GM21737 (cell line): ENCODE data around the gene MRNIP.
"Not testable (repeated sequence)": the region's sequence is repeated elsewhere in the genome, so short reads cannot be mapped to it uniquely, and the experiment has no call there.

Source experiments
- ATAC-seq: cut with Tn5 transposase; IDR thresholded peaks from one replicate; pipeline ENCODE4 v1.9.1; 2021; ENCODE audit warnings: mild to moderate bottlenecking, moderate library complexity; ENCODE audit not compliant: unreplicated experiment

Gene MRNIP

DNA sequence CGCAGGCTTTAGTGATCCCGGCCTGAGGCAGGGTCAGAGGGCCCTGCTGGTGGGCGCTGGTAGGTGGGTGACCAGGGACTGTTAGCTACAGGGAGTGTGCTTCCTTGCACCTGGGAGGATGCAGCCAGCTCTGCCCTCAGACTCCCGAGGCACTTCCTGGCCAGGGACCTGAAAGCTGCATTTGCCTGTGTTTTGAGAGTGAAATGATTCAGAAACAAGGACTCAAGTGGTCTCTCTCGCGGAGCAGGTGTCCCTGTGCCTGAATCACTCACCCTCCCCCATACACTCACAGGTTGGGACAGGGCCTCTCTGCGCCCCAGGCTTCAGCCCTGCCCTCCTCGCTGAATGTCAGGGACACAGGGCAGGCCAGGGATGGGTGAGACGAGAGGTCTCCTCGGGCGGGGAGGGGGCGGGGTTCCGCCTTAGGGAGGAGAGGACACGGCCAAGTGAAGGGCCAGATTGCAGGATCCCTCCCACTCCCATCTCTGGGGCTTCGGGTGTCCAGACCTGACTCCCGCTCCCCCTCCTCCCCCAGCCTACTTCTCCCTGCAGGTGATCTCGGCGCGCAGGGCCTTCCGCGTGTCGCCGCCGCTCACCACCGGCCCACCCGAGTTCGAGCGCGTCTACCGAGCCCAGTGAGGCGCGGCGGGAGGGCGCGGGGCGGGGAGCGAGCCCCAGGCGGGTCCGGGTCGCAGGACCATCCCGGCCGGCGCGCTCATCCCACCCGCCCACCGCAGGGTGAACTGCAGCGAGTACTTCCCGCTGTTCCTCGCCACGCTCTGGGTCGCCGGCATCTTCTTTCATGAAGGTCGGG, 63.4 kb downstream of the MRNIP start:
- ATAC-seq, result no peak

DNA sequence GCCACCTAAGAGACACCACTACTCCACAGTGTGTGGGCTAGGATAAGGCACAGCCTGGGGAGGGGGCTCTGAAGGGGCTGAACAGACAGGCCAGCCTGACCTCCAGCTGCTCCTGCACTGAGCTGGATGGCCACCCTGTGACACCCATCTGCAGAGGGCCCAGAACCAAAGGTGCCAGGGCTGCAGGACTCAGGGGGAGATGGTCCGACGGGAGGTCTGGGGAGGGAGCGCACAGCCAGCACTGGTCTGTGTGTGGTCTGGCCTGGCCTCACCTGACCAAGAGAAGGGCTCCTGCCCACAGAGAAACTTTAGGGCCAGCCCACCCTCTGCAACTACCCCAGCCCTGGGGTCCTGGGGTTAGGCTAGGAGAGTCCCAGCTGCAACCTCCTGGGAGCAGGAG, 64.0 kb downstream of the MRNIP start:
- no peak for ATAC-seq

GRCh38 chr5:179794171-179794570, 64.4 kb downstream of the MRNIP start:
- ATAC-seq, result no peak

GRCh38 chr5:179793468-179794139, 65.0 kb downstream of the MRNIP start, which contains the start of gene LTC4S:
Gene LTC4S (plus strand): TSS chr5:179793986. CDS start chr5:179794081, 95 bp downstream.
- ATAC-seq, result no peak

- ATAC-seq, result no peak
Measured at GRCh38 chr5:179792612-179793467, 65.8 kb downstream of the MRNIP start.

DNA sequence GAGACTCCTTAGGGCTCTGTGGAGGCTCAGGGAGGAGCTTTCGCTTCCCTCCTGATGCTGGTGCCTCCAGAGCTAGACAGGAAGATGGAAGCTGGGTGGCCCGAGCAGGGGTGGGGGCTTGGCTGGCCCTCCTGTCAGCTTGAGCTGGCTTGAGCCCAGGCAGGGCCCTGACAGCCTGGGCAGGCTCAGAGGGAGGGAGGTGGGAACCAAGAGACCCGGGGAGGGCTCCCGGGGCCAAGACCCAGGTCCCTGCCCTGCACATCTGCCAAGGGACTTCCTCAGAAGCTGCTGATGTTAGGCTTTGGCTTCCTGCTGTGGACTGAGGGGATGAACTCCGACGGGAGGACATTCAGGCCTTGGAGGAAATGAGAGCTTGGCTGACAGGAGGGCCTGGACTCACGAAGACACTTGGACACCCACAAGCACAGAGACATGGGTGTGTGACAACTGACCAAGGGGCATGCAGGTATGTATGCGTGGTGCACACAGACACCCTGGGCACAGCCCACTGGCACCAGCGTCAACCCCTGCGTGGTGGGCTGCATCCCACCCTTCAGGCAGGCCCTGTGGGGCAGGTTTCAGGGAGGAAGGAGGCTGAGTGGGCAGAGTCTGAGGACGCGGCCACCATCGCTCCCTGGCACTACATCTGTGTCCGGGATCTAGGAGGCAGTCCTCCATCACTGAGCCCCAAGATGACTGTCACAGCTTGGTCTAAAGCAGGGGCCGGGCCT, 66.6 kb downstream of the MRNIP start:
- no peak for ATAC-seq

- not testable (repeated sequence) for ATAC-seq
Measured at GRCh38 chr5:179789278-179789677, 69.3 kb downstream of the MRNIP start.

DNA sequence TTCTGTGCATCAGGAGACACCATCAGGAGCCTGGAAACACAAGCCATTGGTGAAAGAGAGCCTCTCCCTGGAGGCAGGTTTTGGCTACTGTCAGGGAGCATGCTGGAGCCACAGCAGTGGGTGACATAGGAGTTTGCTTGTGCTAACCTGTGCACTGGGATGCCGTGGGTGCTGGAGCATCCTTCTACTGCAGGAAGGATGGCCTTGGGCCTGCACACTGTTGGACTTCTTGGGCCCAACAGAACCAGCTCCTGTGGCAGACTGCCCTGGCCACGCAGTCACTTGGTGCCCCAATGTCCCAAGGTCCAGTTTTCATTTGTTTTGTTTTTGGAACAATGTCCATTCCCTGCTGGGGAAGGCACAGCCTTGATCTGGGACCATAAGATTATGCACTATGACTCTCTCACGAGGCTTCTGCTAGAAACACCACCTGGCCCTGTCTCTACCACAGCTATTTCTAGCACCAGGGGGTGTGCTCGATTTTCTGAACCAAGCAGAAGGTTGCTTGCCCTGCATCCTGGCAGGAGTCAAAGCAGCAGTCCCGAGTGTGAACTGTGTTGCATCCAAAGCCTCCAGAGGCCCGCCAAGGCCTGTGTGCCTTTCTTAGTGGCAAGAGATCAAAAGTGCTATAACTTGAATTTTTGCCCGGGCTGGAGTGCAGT, 70.3 kb downstream of the MRNIP start:
- ATAC-seq, result no peak
